Astrocyte (in vitro differentiated cells and primary cell): ENCODE measurements around the gene CIC. TPM values are rescaled to one million over a fixed set of nuclear protein-coding genes. Genes with fewer than 3 reads are reported as not detected.
A peak's percentile ranks its signal among the peaks of the same experiment; 100 is the strongest.

Experiments
- DNase-seq: peaks from one replicate; pipeline ENCODE4 v3.0.0-alpha.2; 2010; ENCODE audit warnings: low read depth
- FAIRE-seq: peaks from 2 replicates; lab custom pipeline; 2011; peaks lifted over from hg19 to GRCh38; lab: Jason Lieb, UNC
- H2AFZ ChIP-seq: 2 replicates; pipeline ENCODE4 v1.6.0; 2012; ENCODE audit warnings: low read depth, low read length, inconsistent platforms
- H3K27ac ChIP-seq: 2 replicates; pipeline ENCODE4 v1.5.1; 2011; ENCODE audit warnings: low read depth, low read length, inconsistent platforms
- H3K27me3 ChIP-seq: 2 replicates; pipeline ENCODE4 v1.6.0; 2011; ENCODE audit warnings: low read length, inconsistent platforms; ENCODE audit not compliant: insufficient read depth
- H3K36me3 ChIP-seq: 2 replicates; pipeline ENCODE4 v1.5.1; 2011; ENCODE audit warnings: low read length, inconsistent platforms; ENCODE audit not compliant: insufficient read depth
- H3K4me1 ChIP-seq: 2 replicates; pipeline ENCODE4 v1.5.1; 2011; ENCODE audit warnings: low read length, inconsistent platforms; ENCODE audit not compliant: insufficient read depth
- H3K4me2 ChIP-seq: 2 replicates; pipeline ENCODE4 v1.6.0; 2012; ENCODE audit warnings: low read length, inconsistent platforms
- H3K4me3 ChIP-seq: 2 replicates; pipeline ENCODE4 v1.5.1; 2011; ENCODE audit warnings: low read depth, mild to moderate bottlenecking, low read length, inconsistent platforms; ENCODE audit not compliant: insufficient read depth
- H3K79me2 ChIP-seq: 2 replicates; pipeline ENCODE4 v1.6.0; 2012; ENCODE audit warnings: mild to moderate bottlenecking, low read length, inconsistent platforms; ENCODE audit not compliant: insufficient read depth
- H3K9ac ChIP-seq: 2 replicates; pipeline ENCODE4 v1.6.0; 2012; ENCODE audit warnings: mild to moderate bottlenecking, low read length, inconsistent platforms
- H3K9me3 ChIP-seq: 2 replicates; pipeline ENCODE4 v1.5.1; 2012; ENCODE audit warnings: low read depth, mild to moderate bottlenecking, low read length, inconsistent platforms; ENCODE audit not compliant: insufficient read depth
- H4K20me1 ChIP-seq: 2 replicates; pipeline ENCODE4 v1.6.0; 2012; ENCODE audit warnings: low read length, inconsistent platforms; ENCODE audit not compliant: insufficient read depth
- H3K27ac Mint-ChIP-seq: one replicate; pipeline ENCODE4 v1.8.0; 2021; ENCODE audit warnings: mild to moderate bottlenecking, mixed read lengths; ENCODE audit not compliant: unreplicated experiment
- H3K27me3 Mint-ChIP-seq: one replicate; pipeline ENCODE4 v1.8.0; 2021; ENCODE audit warnings: low read depth, mixed read lengths; ENCODE audit not compliant: unreplicated experiment
- H3K36me3 Mint-ChIP-seq: one replicate; pipeline ENCODE4 v1.8.0; 2021; ENCODE audit warnings: low read depth, mixed read lengths; ENCODE audit not compliant: unreplicated experiment
- H3K4me1 Mint-ChIP-seq: one replicate; pipeline ENCODE4 v1.8.0; 2021; ENCODE audit warnings: low read depth, mixed read lengths; ENCODE audit not compliant: unreplicated experiment
- H3K4me3 Mint-ChIP-seq: one replicate; pipeline ENCODE4 v1.8.0; 2021; ENCODE audit warnings: mild to moderate bottlenecking, moderate library complexity, mixed read lengths; ENCODE audit not compliant: unreplicated experiment
- H3K9me3 Mint-ChIP-seq: one replicate; pipeline ENCODE4 v1.8.0; 2021; ENCODE audit warnings: mild to moderate bottlenecking, mixed read lengths; ENCODE audit not compliant: unreplicated experiment
- EZH2 ChIP-seq: IDR thresholded peaks from 2 replicates; pipeline ENCODE4 v1.6.1; 2012; ENCODE audit warnings: mild to moderate bottlenecking, low read length, inconsistent platforms; ENCODE audit not compliant: insufficient read depth
- total RNA-seq: library from RNA; stranded (reverse); gene quantifications from 2 replicates; pipeline ENCODE4 v1.2.1, GENCODE V29; 2021
- TF ChIP-seq, protein P1 (sequence below): IDR thresholded peaks from 2 replicates; pipeline ENCODE4 v1.5.1; 2011; ENCODE audit warnings: low read depth, mild to moderate bottlenecking, inconsistent platforms, low read length, moderate library complexity; ENCODE audit not compliant: insufficient read depth

CIC gene
- total RNA-seq, 1 donor from 2014 or later, result 78.5 TPM

DNA sequence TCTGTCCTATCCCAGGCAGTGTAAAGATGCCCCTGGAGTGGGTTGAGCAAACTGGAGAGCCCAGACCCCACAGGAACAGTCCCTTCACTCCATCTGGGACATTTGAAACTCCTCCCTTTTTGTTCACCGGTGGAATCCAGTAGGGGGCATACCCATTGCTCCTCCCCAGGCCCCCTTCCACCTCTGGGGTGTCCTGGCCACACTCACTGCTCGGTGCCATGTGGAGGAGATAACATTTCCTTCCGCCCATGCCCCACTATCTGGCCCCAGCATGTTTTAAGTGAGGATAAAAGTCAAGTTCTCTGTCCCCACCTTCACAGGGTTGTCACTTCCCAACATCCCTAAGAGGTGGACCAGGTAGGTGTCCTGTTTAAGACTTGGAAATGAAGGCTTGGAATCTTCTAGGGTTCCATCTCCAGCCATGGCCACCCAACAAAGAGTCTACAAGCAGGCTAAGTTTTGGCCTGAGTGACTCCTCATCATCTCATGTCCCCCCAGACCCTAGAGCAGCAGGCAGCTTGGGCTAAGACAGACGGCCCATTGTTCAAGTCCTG, 39.7 kb upstream of the CIC start:
- H4K20me1 ChIP-seq, result peaks cover 96% of the 10 kb centered on the region
- TF ChIP-seq EZH2, result no peak
- TF ChIP-seq, protein P1, sequence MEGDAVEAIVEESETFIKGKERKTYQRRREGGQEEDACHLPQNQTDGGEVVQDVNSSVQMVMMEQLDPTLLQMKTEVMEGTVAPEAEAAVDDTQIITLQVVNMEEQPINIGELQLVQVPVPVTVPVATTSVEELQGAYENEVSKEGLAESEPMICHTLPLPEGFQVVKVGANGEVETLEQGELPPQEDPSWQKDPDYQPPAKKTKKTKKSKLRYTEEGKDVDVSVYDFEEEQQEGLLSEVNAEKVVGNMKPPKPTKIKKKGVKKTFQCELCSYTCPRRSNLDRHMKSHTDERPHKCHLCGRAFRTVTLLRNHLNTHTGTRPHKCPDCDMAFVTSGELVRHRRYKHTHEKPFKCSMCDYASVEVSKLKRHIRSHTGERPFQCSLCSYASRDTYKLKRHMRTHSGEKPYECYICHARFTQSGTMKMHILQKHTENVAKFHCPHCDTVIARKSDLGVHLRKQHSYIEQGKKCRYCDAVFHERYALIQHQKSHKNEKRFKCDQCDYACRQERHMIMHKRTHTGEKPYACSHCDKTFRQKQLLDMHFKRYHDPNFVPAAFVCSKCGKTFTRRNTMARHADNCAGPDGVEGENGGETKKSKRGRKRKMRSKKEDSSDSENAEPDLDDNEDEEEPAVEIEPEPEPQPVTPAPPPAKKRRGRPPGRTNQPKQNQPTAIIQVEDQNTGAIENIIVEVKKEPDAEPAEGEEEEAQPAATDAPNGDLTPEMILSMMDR, result no peak
- H3K4me2 ChIP-seq, result no peak overlapping the region
- Mint-ChIP-seq H3K36me3 (peaks cover 34% of the 10 kb centered on the region), H3K27ac (peak overlapping the region; percentile 69), H3K27me3 (no peaks in the 10 kb centered on the region), H3K9me3 (no peaks in the 10 kb centered on the region), H3K4me3 (peak overlapping the region; percentile 5), H3K4me1 (peaks cover 15% of the 10 kb centered on the region)
- H3K9ac ChIP-seq, result no peak overlapping the region
- DNase-seq, result no peak
- H3K79me2 ChIP-seq, result peaks cover 69% of the 10 kb centered on the region
- H3K4me1 ChIP-seq, result peaks cover 8% of the 10 kb centered on the region
- H3K27me3 ChIP-seq, result no peaks in the 10 kb centered on the region
- H3K36me3 ChIP-seq, result peaks cover 45% of the 10 kb centered on the region
- H3K27ac ChIP-seq, result no peak overlapping the region
- no peak overlapping the region for H2AFZ ChIP-seq
- no peak for FAIRE-seq
- H3K9me3 ChIP-seq, result no peaks in the 10 kb centered on the region
- H3K4me3 ChIP-seq, result no peak overlapping the region

DNA sequence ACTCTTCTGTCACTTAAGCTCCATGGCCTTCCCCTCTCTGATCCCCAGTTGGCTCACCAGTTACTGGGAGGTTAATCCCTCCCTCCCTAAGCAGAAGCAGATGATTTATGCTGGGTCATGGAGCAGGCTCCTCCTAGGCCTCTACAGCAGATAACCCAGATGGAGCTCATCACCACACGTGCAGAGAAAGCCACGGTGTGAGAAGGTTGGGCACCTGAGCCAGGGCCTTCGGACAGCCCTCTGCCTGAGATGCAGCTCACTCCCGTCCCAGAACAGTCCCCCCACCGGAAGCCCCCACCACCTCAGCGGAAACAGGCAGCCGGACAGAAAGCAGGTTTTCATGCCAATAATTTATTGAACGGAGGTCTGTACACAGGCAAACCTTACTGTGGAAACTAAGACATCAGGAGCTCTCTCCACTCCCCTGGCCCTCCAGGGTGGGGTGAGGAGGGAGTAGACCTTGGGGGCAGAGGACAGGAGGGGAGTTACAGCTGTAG, 39.1 kb upstream of the CIC start:
- peak overlapping the region; percentile 5 for H3K4me3 Mint-ChIP-seq
- DNase-seq (no peak), FAIRE-seq (no peak)
- TF ChIP-seq, protein P1, result no peak
- TF ChIP-seq EZH2, result no peak
- H3K4me1 Mint-ChIP-seq, result peaks cover 15% of the 10 kb centered on the region
- H3K9me3 ChIP-seq, result no peaks in the 10 kb centered on the region
- H3K36me3 ChIP-seq, result peaks cover 43% of the 10 kb centered on the region
- H3K9me3 Mint-ChIP-seq, result no peaks in the 10 kb centered on the region
- H3K4me2 ChIP-seq, result no peak overlapping the region
- no peak overlapping the region for H3K9ac ChIP-seq
- H3K27ac ChIP-seq, result no peak overlapping the region
- peaks cover 67% of the 10 kb centered on the region for H3K79me2 ChIP-seq
- no peak overlapping the region for H2AFZ ChIP-seq
- peaks cover 37% of the 10 kb centered on the region for H3K36me3 Mint-ChIP-seq
- H3K27me3 ChIP-seq, result no peaks in the 10 kb centered on the region
- H3K27me3 Mint-ChIP-seq, result no peaks in the 10 kb centered on the region
- peak overlapping the region; percentile 69 for H3K27ac Mint-ChIP-seq
- no peak overlapping the region for H3K4me3 ChIP-seq
- H4K20me1 ChIP-seq, result peaks cover 94% of the 10 kb centered on the region
- peaks cover 8% of the 10 kb centered on the region for H3K4me1 ChIP-seq

DNA sequence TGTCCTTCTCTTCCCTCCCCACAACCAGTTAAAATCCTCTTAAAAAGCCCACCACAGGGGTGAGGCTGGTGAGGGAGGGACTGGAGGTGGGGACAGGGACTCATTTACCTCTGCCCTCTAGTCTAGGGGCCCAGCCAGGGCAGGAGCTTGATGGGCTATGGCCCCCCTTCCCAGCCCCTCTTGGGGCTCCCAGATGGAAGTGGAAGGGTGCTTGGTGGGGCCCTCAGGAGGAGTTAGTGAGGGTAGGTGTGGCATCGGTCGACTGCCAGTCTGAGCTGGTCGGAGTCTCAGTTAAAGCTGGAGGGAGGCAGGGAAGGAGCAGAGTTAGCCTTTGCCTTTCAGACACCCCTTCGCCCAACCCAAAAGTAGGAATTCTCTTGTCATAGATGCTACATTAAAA, 38.5 kb upstream of the CIC start:
- no peak for DNase-seq
- Histone ChIP-seq H3K27me3 (no peaks in the 10 kb centered on the region), H3K79me2 (peaks cover 61% of the 10 kb centered on the region), H3K9ac (no peak overlapping the region), H3K36me3 (peaks cover 46% of the 10 kb centered on the region), H3K27ac (no peak overlapping the region), H3K4me1 (peaks cover 8% of the 10 kb centered on the region), H4K20me1 (peaks cover 93% of the 10 kb centered on the region), H3K4me3 (no peak overlapping the region), H2AFZ (no peak overlapping the region), H3K4me2 (no peak overlapping the region), H3K9me3 (no peaks in the 10 kb centered on the region)
- Mint-ChIP-seq H3K4me3 (no peak overlapping the region), H3K27ac (no peak overlapping the region), H3K27me3 (no peaks in the 10 kb centered on the region), H3K36me3 (peaks cover 41% of the 10 kb centered on the region), H3K9me3 (no peaks in the 10 kb centered on the region), H3K4me1 (peaks cover 15% of the 10 kb centered on the region)
- no peak for FAIRE-seq
- TF ChIP-seq EZH2, result no peak
- TF ChIP-seq, protein P1, result no peak
